RKO (cell line): Measurements from ENCODE around the gene GGT1.
"Not testable (repeated sequence)": the region's sequence is repeated elsewhere in the genome, so short reads cannot be mapped to it uniquely, and the experiment has no call there.

Experiments used
- DNase-seq: peaks from one replicate; pipeline ENCODE4 v3.0.0-alpha.2; 2016; ENCODE audit warnings: low spot score

The GGT1 gene

DNA sequence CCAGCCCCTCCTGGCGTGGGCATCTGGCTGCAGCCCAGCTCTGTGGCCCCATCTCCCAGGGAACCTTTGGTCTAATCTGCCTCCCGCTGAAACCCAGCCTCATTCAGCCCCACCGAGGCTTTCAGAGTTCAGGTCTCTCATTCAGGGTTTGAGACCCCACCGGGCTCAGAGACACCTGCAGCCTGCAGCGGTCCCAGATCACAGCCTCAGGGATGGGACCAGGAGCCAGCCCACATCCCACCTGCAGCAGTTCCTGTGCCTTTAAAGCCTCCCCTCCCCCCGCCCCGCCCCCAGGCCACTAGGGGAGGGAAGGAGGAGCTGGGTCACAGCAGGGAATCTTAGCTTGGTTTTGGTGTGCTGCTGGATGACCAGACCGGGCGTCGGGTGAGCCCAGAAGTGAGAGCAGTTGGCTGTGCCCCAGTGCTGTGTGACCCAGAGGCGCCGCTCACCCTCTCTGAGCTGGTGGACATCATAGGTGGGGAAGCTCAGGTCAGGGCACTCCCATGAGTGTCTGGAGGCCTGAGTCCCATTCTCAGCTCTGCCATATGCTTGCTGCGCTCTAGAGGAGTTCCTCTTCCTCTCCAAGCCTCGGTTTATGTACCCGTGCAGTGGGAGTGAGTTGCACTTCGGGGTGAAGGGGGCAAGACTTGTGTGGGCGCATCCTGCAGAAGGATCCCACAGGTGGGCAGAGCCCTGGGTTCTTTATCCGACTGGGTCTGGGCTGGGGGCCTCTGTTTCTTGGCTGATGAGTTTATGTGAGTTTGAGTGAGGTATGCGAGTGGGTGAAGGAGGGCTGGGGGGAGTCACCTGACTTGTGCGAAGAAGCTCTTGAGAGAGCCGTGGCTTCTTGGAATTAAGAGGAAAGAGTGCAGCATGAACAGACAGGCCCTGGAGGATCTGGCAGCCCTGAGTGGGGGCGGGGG lies at the start of gene GGT1:
Gene GGT1, plus strand, starts transcription at position 347 of the 923 bp plus-strand sequence. CDS start 7,889 bp downstream, outside the sequence.
- not testable (repeated sequence) for DNase-seq

DNA sequence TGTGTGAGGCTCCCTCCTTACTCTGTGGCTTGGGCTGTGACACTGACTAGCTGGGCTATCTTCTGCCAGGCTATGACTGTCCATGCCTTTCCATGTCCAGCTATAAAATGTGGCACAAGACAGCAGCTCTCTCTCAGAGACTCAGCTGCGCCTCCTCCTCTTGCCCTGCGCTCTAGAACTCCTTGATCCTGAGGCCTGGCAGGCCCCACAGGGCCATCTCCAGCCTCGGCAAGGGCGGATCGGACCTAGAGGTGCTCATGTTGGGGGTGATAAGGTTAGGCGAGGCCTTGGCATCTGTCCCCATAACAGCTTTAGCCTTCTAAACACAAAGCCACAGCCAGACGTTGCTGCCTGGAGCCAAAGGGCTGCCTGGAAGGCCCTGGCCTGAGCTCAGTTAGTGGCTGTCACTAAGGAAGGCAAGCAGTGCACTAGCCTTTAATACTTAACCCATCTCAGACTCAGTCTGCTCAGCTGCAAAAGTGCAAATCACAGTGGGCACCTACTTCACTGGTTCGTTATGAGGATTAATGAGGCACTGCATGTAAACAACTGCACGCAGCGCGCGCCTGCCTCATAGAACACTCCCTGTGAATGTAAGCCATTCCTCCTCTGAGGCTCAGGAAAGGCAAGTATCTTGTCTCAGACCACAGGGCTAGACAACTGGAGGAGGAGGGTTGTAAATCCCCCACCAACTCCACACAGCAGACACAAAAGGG lies 49.2 kb upstream of the GGT1 start:
- no peak for DNase-seq

DNA sequence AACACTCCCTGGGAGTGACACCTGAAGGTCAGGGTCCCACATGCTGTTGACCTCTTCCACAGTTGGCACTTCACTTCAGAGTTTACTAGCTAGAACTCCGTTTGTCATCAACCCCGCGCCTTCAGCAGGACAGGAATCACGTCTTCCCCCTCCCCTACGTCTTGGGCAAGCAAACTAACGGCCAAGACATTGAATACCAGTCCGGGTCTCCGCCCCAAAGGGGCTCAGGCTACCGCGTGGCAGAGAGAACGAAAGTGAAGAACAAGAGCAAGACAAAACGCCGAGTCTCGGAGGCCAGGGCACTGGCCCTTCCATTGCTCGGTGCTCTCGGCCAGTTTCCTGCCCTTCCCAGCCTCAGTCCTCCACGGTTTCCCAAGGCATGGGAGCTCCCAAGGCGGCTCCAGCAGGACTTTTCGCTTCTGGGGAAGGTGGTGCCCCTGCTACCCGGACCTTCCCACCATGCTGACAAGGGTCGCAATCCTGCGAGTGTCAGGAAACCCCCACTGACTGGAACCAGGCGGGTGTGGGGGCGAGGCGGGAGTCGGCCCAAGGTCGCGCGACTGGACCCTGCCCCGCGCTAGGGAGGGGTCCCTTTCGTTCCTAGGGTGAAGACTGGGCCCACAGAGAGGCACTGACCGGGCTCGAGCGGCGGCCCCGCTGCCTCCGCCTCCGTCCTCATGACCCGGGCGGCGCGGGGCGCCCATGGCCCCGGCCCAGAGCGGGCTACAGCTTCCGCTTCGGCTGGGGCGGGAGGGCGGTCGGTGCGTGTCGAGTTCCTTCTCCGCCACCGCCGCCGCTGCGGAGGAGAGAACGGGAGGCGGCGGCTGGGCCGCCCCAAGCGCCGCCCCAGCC lies 48.5 kb upstream of the GGT1 start, which contains the start of gene GUCD1:
Gene GUCD1, minus strand, starts transcription at position 826 of the 852 bp plus-strand sequence. Its CDS starts 147 bp downstream, at position 679.
- DNase-seq, result peak; percentile 45

DNA sequence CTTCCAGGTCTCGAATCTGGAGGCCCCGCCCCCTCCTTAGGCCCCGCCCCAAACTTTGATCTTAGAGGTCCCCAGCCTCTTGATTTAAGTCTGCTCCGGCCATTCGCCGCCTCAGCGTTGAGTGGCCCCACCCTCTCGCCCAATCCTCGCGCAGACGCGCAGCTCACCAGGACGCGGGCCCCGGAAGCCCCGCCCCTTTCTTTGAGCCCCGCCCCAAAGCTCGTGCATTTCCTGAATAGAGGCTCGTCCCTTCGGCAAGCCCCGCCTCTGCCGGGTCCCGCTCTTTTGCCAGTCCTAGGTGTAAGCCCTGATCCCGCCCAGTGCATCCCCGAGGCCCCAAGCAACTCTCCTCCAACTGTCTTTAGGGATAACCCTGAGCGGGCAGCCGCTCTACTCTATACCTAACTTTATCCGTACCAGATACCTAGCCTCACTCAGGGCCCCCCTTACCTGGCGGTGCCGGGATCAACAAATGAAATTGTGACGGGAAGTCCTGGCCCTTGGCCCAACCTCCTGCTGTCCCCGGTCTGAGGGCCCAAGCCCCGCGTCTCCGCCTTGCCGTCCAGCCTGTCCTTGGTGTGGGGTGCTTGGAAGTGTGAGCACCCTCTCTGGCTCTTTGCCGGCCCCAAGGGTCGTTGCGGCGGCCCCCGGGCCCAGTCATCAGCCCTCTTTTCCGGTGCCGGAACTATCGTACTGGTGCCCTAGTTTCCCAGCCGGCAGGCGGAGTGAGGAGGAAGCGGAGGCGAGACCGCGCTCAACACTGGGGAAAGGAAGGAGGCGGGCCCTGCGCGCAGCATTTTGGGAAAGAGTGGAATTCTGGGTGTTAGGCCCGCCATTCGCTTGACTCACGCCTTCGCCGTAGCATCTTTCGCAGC lies 47.6 kb upstream of the GGT1 start, which contains the start of gene SNRPD3:
Gene SNRPD3, plus strand, starts transcription at position 835 of the 875 bp plus-strand sequence. CDS start 1,676 bp downstream, outside the sequence.
- DNase-seq, result peak; percentile 98

DNA sequence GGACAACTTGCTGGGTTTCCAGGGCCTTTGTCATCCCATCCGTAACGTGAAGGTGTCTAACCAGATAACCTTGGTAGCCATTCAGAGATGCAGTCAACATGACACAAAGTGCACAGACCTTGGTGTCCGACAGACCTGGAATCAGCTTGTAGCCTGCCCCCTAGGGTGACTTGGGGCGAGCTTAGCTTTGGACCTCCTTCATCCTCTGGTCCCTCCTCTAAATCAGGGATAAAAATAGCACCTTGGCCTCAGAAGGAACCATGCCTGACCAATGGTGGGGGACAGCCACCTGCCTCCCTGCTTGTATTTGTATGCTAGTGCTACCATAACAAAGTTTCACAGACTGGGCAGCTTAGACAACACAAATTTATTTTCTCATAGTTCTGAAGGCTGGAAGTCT lies 43.5 kb upstream of the GGT1 start:
- no peak for DNase-seq

DNA sequence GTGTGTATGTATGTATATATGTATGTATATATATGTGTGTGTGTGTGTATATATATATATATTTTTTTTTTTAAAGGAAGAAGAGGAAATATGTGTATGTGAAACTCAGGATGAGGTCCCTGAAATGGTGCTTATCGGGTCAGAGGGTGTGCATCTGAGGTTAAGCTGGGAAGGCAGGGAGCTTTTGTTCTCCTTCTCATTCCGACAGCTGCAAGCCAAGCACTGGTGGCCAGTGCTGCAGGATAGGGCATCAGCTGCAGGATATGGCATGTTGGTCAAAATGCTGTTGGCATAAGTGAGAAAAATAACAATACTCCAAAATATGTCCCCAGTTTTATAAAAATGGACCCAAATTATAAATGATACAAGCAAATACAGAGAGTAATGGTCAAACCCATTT lies 39.7 kb upstream of the GGT1 start:
- no peak for DNase-seq

DNA sequence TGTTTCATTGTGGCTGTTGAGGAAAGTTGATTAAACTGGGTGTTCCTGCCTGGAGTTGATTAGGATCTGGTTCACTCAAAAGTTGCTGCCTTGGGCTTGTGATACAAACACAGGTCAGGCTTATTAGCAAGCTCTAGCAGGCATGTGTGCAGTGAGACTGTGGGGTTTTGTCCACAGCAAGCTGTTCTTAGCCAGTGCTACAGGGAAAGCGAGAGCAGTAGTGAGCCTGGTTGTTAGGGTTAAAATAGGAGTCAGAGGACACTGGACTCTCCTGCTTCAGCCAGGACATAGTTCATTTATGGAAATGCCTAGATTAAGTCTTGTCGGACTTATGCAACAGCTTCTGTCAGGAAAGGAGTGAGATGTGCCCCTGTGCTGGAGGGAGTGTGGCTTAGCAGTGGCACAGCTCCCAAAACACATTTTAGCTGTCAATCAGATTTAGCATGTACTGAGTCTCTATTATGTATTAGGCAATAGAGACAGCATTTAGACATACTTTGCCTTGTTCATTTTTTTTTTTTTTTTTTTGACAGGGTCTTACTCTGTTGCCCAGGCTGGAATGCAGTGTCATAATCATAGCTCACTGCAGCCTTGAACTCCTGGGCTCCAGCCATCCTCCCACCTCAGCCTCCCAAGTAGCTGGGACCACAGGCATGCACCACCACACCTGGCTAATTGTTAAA lies 38.5 kb upstream of the GGT1 start:
- DNase-seq, result no peak

DNA sequence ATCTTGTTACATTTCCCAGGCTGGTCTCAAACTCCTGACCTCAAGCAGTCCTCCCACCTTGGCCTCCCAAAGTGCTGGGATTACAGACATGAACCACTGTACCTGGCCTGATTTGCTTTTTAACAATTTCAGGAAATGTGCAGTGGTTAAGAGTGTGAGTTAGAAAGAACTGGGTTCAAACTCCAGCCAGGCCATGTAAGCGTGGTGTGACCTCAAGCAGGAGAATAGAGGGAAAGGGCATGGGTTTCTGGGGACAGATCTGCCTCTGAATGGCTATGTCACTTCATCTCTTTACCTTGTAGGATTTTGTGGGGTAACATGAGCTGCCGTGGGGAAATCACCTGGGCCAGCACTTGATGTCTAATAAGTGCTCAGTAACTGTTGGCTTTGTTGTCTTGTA lies 37.9 kb upstream of the GGT1 start:
- DNase-seq, result no peak

DNA sequence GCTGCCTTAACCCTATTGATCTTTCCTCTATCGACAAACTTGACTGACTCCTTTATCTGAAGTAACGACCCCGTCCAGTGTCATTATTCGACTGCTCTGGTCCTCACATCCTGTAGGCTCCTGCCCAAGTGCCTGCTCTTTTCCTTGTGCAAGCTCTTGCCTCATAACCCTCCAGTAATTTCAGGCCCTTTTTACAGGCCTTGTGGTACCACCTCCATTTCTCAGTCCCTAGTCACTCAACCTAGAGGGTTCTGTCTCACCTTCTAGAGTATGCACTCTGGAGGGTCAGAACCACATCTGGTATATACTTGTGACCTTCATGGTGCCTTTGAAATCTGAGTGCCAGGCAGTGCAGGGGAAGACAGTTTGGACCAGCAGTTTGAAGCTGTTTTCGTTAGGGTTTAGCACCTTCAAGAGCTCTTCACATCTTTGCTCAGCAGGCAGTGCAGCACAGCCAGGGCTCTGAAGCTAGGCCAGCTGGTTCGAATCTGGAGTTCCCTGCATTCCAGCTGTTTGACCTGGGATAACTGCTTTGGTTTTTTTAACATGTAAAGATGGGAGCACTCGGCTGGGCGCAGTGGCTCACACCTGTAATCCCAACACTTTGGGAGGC lies 36.0 kb upstream of the GGT1 start:
- DNase-seq, result no peak

DNA sequence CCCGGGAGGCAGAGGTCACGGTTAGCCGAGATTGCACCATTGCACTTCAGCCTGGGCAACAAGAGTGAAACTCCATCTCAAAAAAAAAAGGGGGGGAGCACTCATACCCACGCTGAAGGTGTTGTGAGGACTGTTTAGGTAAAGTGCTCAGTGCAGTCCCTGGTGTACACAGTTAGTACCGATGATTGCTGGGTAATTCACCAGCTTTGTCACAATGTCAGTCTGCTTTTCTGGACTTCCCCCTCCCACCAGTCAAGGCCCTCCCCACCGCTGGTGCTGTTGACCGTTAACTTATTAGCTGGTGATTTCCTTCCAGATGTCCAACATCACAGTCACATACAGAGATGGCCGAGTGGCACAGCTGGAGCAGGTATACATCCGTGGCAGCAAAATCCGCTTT lies 35.3 kb upstream of the GGT1 start:
- no peak for DNase-seq

DNA sequence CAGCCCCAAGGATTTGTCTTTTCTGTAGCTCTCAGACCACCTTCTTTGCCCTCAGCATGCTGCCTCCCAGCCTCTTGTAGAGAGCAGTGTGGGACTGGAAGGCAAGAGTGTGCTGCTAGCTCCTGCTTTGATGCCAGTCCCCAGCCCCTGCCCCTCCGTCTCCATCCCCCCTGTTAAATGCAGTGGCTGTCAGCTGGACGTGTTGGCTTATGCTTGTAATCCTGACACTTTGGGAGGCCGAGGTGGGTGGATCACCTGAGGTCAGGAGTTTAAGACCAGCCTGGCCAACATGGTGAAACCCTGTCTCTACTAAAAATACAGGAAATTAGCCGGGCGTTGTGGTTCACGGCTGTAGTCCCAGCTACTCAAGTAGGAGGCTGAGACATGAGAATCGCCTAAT lies 31.7 kb upstream of the GGT1 start:
- DNase-seq, result no peak

DNA sequence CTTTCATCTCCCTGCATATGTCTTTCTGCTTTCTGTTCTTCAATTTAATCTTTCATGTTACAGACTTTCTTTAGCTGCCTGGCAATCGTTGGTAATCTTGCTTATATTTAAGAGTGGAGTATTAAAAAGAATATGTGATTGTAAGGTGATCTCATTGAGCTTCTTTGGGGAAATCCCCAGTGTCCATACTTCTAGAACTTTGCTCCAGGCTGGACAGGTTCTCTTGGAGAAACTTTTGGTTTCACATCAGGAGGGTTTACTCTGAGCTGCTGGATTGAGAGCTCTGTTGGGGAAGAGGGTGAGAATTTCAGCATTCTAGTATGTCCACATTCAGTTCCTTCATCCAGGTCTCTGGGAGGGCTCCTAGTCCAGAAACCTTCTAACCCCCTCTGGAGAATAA lies 26.2 kb upstream of the GGT1 start:
- no peak for DNase-seq

DNA sequence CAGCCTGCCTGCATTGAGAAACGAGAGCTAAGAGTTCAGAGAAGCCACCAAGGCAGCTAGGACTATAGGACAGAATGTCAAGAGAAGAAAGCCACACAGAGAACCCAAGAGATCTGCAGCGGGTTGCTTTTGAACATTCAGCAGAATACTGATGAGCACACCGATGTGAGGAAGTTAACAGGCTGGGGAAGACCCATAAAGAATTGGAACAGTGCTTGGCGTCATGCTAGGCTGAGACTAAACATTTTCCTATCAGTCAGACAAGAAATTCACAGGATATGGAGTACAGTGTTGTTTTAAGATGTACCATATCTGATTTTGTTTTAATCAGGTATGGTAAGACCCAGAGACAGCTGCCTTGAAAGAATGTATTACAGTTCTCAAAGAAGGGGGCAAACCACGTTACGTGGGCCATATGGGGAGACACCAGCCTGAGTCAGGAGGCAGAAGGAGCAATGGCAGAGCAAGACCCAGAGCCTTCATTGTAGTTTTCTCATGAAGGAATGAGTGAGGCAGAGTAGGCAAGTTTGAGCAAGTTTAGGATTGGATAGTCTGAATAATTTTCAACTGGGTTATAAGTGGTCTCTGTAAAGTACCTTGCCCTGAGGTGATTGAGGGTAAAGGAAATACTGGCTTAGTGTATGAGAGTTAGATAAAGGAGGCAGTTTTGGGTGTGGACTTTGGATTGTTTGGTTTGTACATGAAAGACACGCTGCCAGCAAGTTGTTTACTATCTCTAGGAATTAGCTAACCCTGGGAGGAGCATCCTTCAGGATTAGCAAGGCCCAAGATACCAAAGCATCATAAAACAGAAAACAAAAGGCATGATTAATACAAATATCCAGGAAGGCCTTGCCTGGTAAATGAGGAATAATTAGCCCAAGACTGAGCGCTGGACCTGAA lies 24.4 kb upstream of the GGT1 start:
- DNase-seq, result no peak

DNA sequence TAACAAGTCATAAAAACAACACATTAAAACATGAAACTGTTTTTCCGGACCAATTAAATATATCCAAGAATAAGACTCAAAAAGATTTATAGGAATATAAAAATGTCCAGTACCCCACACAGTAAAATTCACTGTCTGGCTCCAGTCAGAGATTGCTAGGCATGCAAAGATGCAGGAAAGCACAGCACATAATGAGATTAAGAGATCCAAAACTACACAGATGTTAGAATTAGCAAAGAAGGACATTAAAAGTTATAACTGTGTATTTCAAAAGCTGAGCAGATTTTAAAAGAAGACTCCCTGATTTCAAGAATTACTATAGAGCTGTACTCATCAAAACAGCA lies 23.8 kb upstream of the GGT1 start:
- DNase-seq, result no peak

DNA sequence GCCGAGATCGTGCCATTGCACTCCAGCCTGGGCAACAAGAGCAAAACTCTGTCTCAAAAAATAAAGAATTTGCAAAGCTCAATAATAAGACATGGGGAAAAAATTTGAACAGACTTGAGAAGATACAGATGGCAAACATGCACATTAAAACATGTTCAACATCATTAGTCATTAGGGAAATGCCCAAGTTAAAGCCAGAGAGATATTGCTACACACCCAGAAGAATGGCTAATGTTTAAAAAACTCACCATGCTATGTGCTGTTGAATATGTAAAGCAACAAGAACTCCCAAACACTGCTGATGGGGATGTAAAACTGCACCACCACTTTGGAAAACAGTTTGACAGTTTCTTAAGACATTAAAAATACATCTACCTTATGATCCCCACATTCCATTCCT lies 22.7 kb upstream of the GGT1 start:
- DNase-seq, result peak; percentile 8

DNA sequence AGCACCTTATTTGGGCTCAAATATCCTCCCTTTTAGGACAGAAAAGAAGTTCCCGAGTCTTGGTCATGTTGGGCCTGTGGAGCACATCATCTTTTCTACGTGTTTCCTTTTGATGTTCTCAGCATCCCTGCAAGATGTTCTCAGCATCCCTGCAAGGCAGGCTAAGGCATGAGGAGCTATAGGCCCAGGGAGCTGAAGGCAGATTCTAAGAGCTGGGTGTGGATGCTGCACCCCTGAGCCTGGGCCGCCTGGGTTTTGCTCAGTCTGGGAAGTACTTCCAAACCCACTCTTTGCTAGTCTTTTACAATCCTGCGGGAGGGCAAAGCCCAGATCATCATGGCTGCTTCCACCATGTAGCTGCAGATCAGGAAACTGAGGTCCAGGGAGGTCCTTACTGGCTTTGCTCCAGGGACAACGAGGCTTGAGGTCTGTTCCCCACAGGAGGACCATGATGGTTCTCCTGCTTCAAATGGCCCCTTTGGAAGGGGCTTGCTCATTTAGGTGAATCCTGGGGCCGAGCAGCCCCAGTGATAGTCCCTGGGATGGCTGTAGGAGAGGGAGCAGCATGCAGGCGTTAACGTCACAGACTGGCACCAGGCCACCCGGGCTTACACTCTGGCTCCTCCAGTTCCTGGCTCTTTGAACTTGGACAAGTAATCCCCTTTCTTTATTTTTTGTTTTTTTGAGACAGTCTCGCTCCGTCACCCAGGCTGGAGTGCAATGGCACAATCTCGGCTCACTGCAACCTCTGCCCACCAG lies 20.8 kb upstream of the GGT1 start:
- DNase-seq, result no peak

DNA sequence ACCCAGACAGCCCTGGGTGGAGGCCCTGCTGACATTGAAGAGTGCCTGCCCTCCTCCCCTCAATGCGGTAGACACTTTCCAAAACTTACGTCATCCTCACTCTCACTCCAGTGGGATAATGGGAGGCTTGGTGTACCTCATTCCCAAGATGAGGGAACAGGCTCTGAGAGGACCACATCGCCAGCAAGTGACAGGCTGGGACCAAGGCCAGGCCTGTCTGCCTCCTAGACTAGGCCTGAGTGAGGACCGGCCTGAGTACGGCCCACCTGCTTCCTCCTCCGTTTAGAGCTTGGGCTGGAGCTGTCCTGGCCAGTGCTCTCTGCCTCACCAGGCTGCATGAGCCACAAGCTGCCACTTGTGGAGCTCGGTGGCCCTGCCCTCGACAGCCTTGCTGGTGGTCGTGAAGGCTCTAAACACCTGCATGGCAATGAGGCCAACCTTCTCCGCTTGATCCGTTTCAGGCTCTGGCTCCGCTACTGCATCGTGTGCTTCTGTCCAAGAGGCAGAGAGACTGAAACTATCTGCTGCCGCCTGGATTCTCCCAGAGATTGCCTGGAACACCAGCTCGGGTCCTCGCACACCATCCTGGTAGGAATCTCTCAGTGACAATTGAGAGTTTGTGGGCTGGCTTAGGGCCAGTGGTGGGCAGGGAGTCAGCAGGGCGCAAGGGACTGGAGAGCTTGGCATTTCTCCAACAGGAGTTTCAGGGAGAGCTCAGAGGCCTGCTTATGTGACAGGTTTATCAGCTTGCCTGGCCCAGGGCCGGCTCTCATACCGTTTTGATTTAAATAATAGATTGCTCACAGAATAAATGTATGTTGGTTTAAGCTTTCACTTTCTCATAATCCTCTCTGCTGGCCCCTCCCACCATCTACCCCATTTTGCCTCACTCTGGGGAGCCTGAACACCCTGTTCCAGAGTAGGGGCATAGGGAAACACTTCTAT lies 19.5 kb upstream of the GGT1 start:
- no peak for DNase-seq
